ENCODE data around the gene SHPK. TPM values are rescaled to one million over a fixed set of nuclear protein-coding genes. Genes with fewer than 3 reads are reported as not detected.

The SHPK gene
- total RNA-seq, 1 donor from 2014 or later: 21.8 TPM

DNA sequence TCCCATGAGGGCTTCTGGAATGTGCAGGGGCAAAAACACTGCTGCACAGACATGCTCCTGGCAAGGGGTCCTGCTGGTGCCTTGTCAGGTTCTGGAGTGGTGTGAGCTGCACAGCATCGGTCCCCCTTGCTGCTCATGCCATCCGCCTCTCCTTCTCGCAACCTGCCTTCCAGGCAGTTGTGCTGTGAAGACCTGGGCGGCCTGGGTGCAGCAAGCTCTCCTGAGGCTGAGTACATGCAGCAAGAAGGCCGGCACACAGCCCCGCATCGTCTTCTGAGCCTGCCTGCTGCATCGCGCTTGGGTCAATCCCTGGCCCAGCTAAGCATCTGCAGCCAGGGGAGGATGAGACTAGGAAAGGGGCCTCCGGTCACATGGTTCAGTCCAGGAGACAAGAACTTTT lies 26.4 kb downstream of the SHPK start:
- H3K4me3 Mint-ChIP-seq: no peak overlapping the region
- DNase-seq (ENCODE audit: low read depth, low spot score): no peak
- no peaks in the 10 kb centered on the region for H3K27me3 Mint-ChIP-seq (ENCODE audit: low read depth)
- H3K4me1 Mint-ChIP-seq: no peaks in the 10 kb centered on the region
- H3K36me3 Mint-ChIP-seq (ENCODE audit: low read depth): peaks cover 12% of the 10 kb centered on the region
- H3K27ac Mint-ChIP-seq (ENCODE audit: unreplicated experiment): no peak overlapping the region
- TF ChIP-seq, protein P1, sequence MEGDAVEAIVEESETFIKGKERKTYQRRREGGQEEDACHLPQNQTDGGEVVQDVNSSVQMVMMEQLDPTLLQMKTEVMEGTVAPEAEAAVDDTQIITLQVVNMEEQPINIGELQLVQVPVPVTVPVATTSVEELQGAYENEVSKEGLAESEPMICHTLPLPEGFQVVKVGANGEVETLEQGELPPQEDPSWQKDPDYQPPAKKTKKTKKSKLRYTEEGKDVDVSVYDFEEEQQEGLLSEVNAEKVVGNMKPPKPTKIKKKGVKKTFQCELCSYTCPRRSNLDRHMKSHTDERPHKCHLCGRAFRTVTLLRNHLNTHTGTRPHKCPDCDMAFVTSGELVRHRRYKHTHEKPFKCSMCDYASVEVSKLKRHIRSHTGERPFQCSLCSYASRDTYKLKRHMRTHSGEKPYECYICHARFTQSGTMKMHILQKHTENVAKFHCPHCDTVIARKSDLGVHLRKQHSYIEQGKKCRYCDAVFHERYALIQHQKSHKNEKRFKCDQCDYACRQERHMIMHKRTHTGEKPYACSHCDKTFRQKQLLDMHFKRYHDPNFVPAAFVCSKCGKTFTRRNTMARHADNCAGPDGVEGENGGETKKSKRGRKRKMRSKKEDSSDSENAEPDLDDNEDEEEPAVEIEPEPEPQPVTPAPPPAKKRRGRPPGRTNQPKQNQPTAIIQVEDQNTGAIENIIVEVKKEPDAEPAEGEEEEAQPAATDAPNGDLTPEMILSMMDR (conservative IDR thresholded peaks at IDR 0.05): no peak
- H3K9me3 Mint-ChIP-seq: no peaks in the 10 kb centered on the region

DNA sequence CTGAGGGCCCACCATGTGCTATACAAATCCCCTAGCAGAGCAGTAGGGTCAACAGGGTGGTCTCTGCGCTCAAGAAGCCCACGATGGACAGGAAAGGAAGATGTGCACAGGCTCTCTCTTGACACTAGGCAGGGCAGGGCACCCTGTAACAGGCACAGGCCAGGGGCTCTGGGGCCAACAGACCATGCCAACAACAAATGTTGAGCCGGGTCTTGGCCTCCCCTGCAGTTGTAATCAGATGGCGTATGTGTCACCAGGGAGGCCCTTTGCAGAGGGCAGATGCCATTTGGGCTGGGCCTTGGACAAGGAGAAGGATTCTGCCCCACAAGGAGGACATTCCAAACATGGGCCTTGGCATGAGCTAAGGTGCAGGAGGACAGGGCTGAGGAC lies 32.2 kb downstream of the SHPK start:
- Mint-ChIP-seq H3K36me3 (ENCODE audit: low read depth) (peaks cover 13% of the 10 kb centered on the region), H3K4me1 (no peaks in the 10 kb centered on the region), H3K27ac (ENCODE audit: unreplicated experiment) (no peak overlapping the region), H3K27me3 (ENCODE audit: low read depth) (no peaks in the 10 kb centered on the region), H3K4me3 (no peak overlapping the region), H3K9me3 (no peaks in the 10 kb centered on the region)
- DNase-seq (ENCODE audit: low read depth, low spot score): no peak
- TF ChIP-seq, protein P1 (conservative IDR thresholded peaks at IDR 0.05): no peak

DNA sequence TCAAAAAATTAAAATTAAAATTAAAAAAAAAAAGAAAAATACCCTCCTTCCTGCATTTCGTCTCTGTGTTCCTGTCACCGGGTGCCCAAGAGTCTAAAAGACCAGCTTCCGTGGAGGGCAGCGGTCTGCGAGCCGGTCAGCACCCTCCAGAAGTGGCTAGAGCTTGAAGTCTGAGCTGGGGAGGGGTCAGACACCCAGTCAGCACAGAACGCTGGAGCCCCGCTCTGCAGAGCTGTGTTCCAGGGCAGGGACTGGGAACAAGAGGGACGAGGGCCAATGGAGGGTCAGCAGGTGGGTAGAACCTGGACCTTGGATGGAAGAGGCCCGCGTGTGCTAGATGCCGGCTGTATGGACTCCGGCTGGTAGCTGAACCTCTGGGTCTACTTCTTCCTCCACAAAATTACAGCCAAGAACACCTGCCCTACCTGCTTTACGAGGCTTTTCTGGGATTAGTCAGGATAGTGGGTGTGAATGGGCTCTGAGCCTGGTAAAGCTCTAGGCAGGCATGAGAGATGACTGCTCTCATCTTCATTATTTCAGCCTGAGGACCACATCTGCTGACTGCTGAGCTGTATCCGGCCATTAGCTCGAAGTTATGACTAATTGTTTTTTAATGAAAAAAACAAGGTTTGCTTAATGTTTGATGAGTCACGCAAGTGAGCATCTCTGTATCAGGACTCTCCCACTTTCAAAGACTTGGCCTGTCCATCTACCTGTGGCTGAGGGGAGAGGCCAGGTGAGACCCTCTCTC lies 32.8 kb downstream of the SHPK start:
- no peak overlapping the region for H3K4me3 Mint-ChIP-seq
- no peaks in the 10 kb centered on the region for H3K27me3 Mint-ChIP-seq (ENCODE audit: low read depth)
- peaks cover 10% of the 10 kb centered on the region for H3K36me3 Mint-ChIP-seq (ENCODE audit: low read depth)

GRCh38 chr17:3602499-3602898 lies 33.6 kb downstream of the SHPK start:
- Mint-ChIP-seq H3K27ac (ENCODE audit: unreplicated experiment) (no peak overlapping the region), H3K4me3 (no peak overlapping the region), H3K27me3 (ENCODE audit: low read depth) (no peaks in the 10 kb centered on the region)

More for the DNA sequence above, 32.8 kb downstream of the SHPK start:
- DNase-seq (ENCODE audit: low read depth, low spot score): no peak
- TF ChIP-seq, protein P1 (conservative IDR thresholded peaks at IDR 0.05): no peak
- no peak overlapping the region for H3K27ac Mint-ChIP-seq (ENCODE audit: unreplicated experiment)
- no peaks in the 10 kb centered on the region for H3K9me3 Mint-ChIP-seq
- H3K4me1 Mint-ChIP-seq: no peaks in the 10 kb centered on the region

GRCh38 chr17:3600529-3601205 lies 35.4 kb downstream of the SHPK start:
- Mint-ChIP-seq H3K9me3 (no peaks in the 10 kb centered on the region), H3K4me3 (no peak overlapping the region), H3K4me1 (no peaks in the 10 kb centered on the region), H3K36me3 (ENCODE audit: low read depth) (peaks cover 8% of the 10 kb centered on the region), H3K27me3 (ENCODE audit: low read depth) (no peaks in the 10 kb centered on the region), H3K27ac (ENCODE audit: unreplicated experiment) (no peak overlapping the region)
- no peak for DNase-seq (ENCODE audit: low read depth, low spot score)
- TF ChIP-seq, protein P1 (conservative IDR thresholded peaks at IDR 0.05): no peak

More at GRCh38 chr17:3602499-3602898, 33.6 kb downstream of the SHPK start:
- TF ChIP-seq, protein P1 (conservative IDR thresholded peaks at IDR 0.05): peak; percentile 56
- H3K4me1 Mint-ChIP-seq: no peaks in the 10 kb centered on the region
- DNase-seq (ENCODE audit: low read depth, low spot score): no peak
- peaks cover 8% of the 10 kb centered on the region for H3K36me3 Mint-ChIP-seq (ENCODE audit: low read depth)
- H3K9me3 Mint-ChIP-seq: no peaks in the 10 kb centered on the region

All from neural crest cell (in vitro differentiated cells).